HG03442 (cell line): ENCODE data around the gene STMN3.
"Not testable (repeated sequence)": the region's sequence is repeated elsewhere in the genome, so short reads cannot be mapped to it uniquely, and the experiment has no call there.

Experiments
- ATAC-seq: cut with Tn5 transposase; IDR thresholded peaks from one replicate; pipeline ENCODE4 v1.9.1; 2021; ENCODE audit warnings: mild to moderate bottlenecking, moderate library complexity; ENCODE audit not compliant: unreplicated experiment

The STMN3 gene

DNA sequence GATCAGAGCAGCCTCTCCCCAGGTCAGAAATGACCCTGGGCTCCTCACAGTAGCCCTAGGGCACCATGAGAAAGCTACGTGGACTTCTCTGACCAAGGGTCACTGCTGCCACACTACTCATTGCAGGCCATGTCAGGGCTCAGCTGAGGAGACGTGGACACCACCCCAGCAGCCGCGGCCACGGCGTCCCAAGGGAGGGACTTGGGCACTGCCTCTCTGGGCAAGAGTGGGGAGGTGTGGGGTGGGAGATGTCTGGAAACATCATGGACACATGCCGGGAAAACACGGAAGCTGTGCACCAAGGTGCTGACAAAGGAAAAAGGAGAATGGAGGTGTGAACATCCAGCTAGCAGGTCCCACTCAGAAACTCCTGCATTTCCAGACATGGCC, 35.4 kb downstream of the STMN3 start:
- no peak for ATAC-seq

- ATAC-seq = no peak
Measured at GRCh38 chr20:63617092-63617875, 35.9 kb downstream of the STMN3 start.

DNA sequence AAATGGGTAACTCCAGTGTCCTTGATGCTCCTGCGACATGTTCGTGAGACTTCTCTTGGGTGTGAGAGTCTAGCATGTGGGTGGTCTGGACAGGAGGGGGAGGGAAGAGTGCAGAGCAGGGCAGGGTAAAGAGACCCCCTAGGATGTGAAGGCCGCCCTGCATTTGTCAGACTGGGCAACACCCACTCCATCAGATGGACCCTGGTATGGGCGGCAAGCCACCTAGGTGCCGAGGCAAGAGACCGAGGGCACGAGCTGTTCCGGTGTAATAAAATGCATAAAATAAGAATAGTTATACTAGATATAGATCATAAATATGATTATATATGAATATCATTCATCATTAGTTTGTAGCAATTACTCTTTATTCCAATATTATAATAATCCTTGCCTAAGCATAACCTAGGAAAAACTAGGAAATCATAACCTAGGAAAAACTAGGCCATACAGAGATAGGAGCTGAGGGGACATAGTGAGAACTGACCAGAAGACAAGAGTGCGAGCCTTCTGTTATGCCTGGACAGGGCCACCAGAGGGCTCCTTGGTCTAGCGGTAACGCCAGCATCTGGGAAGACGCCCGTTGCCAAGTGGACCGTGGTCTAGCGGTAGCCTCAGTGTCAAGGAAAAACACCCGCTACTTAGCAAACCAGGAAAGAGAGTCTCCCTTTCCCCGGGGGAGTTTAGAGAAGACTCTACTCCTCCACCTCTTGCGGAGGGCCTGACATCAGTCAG, 39.2 kb downstream of the STMN3 start:
- ATAC-seq = not testable (repeated sequence)

DNA sequence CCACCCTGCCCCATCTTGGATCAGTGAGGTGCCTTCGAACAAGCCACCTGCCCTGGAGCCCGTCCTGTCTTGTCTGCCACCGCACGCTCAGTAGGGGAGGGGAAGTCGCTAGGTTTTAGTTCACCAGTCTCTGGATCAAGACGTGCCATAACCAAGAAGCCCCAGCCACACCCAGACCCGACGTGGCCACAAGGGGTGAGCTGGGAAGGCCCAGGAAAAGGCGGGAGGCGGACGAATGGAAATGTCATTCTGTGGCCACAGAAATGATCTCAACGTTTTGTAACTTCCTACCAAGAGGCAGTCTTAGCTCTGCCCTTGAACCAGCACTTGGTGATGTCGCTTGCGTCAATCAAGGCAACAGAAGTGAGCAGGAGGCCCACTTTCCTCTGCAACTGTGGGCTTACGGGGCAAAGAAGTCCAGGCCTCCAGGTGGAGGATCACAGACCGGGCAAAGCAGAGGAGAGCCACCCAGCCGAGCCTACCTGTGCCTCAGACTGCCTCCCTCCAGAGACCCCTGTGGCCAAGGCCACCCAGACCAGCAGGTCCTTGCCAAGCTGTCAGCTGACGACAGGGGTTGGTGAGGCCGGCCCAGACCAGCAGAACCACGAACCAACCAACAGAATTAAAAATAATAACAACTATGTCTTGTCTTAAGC, 40.8 kb downstream of the STMN3 start:
- ATAC-seq = no peak

DNA sequence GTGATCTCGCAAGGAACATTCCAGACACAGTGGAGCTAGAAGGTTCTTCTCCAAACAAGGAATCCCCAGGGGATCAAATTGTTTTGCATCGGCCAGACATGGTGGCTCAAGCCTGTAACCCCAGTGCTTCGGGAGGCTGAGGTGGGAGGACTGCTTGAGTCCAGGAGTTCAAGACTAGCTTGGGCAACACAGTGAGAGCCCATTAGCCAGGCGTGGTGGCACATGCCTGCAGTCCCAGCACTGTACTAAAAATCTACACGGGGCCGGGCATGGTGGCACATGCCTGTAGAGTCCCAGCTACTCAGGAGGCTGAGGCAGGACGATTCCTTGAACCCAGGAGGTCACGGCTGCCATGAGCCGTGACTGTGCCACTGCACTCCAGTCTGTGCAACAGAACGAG, 41.6 kb downstream of the STMN3 start:
- ATAC-seq = no peak

DNA sequence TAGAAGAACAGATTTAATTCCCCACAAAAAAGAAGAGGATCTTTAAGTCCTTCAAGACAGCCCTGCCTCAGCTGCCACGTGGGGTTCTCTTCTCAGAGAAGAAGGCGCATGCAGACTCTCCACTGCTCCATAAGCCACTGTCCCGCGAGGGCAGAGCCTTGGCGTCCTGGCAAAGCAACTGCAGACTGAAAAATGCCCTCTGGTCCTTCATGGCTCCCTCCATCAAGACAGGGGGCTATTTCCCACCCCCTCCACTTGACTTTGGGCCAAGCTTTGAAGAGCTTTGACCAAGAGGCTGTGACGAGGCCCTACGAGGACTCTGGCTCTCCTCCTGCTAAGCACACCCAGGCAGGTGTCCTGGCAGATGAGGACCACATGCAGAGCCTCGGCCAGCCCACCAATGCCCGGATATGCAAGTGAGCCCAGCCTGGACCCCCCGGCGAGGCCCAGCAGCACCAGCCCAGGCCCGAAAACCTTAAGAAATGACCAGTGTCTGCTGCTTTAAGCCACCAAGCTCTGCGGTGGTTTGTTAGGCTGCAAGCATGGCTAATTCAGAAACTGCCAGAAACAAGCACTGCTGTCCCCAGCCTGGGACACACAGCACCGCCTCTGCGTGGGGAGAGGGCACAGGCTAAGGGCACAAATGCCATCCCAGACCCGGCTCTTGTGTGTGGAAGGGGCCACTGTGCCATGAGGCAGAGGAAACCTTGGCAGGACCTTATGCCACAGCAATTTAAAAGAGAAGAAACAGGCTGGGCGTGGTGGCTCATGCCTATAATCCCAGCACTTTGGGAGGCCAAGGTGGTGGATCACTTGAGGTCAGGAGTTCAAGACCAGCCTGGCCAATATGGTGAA, 42.4 kb downstream of the STMN3 start:
- no peak for ATAC-seq

DNA sequence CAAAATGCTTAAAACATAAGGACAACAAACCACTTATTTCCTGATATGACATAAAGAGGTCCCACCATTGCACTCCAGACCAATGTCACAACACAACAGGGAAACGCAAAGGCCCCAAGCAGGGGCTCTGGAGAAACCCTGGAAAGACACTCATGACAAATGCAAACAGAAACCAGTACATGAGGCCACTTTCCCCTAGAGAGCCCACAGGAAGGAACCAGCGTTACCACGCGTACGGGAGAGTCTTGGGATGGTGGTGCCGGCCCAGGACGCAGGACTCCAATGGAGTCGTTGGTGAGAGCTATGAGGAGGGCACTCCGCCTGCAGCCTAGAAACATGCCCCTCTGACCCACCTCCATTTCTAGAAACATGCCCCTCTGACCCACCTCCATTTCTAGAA, 46.5 kb downstream of the STMN3 start:
- no peak for ATAC-seq

- no peak for ATAC-seq
Measured at GRCh38 chr20:63602321-63602720, 50.9 kb downstream of the STMN3 start.

DNA sequence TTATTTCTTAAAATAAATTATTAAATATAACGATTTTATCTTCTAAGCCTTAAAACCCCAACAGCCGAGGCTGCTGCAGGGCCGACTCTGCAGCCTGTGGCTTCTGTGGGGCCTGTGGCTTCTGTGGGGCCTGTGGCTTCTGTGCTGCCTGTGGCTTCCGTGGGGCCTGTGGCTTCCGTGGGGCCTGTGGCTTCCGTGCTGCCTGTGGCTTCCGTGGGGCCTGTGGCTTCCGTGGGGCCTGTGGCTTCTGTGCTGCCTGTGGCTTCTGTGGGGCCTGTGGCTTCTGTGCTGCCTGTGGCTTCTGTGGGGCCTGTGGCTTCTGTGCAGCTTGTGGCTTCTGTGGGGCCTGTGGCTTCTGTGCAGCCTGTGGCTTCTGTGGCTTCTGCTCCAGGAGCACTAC, 51.5 kb downstream of the STMN3 start:
- not testable (repeated sequence) for ATAC-seq

GRCh38 chr20:63599396-63600050, 53.7 kb downstream of the STMN3 start:
- no peak for ATAC-seq

DNA sequence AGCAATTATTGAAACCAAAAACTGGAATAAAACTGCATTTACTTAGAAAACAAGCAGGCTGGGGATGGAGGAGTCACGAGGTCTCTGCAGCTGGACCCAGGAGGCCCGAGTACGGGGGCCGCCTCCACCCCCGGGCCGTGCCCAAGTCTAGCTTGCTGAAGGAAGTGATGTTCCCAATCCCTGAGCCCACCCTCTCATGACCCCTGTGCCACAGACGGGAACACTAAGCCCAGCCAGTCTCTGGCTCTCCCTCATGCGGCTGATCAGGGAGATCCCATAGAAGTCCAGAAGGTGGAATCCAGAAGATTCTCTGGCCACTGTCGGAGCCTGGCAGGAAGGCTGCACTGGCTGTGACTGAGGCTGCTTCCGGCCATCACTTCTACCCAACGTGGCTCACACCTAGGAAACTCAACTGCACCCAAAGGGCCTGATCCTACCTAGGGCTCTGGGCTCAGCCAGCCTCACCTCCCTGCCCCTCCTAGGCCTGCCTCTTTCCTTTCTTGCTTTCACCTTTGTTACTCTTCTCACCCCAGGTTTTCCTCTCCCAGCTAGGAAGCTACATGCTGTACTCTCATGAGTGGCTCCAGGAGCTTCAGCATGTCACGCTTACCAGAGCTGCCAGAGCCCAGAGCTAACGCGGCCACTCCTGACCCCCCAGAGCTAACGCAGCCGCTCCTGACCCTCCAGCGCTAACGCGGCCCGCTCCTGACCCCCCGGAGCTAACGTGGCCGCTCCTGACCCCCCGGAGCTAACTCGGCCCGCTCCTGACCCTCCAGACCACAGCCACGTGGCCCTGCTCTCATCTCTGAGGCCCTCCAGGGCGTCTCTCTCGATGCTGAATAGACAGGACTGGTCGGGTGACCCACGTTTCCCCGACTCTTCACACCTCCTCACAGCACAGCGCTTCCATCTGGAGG, 54.5 kb downstream of the STMN3 start:
- no peak for ATAC-seq

DNA sequence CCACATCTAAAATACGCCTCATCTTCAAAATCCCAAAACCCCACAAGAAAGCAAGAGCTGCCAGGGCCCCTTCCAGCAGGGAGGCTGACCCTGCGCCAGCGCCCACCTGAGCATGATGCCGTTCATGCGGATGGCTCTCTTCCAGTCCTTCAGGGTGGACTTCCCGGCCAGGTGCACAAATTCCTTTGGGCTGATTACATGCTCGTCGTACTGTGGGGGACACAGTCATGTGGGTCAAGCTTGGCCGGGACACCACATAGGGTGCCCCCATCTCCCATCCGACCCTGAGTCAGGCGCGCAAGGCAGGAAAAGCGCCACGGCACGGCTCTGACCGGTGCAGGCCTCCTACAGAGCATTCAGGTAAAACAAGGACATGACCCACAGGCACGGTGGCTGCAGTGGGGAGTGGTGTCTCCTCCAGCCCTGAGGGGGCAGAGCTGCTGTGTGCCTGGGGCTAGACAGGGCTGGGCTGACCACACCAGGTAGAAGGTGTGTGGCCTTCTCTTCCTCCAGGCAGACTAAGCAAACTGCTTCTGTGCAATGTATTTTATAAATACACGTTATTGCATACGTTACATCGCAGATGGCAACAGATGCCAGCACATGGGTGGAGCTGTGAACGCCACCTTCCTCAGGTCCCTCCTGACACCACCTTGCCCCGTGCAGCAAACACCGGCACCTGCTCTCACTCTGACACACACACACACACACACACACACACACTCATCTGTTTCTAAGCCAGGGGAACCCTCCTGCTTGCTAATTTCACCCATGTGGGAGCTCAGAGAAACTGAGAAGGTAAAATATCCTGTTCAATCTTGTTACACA, 55.4 kb downstream of the STMN3 start:
- ATAC-seq = no peak

- ATAC-seq = no peak
Measured at GRCh38 chr20:63596423-63596822, 56.8 kb downstream of the STMN3 start.

DNA sequence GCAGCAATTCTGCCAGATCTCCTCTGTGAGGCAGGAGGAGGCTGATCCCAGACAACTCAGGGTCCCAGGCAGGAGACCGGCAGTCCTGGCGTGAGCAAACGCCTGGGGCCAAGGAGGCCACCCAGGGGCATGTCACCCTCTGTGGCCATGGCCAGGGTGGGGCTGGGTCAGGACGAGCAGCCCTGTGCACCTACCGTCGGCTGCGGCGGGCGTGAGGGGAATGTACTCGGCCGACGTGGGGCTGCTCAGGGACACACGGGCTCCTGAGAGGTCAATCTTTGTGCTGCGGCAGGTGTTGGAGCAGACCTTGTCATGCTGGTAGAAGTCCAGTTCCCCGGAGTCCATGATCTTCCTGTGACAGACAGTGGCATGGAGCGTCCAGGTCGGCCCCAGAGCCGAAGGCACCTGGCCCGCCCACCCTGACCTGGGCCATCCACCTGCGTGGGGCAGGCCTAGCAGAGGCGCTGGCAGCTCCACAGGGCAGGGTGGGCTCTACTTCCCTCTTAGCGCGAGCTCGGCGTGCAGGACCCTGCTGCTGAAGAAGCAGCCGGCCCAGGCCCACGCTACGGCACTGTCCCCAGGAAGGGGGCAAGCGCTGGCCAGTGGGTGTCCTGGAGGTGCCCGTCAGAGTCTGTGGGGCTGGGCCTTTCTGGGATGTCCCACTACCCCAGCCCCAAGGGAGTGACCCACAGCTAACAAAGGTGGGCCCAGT, 57.7 kb downstream of the STMN3 start:
- ATAC-seq = no peak

DNA sequence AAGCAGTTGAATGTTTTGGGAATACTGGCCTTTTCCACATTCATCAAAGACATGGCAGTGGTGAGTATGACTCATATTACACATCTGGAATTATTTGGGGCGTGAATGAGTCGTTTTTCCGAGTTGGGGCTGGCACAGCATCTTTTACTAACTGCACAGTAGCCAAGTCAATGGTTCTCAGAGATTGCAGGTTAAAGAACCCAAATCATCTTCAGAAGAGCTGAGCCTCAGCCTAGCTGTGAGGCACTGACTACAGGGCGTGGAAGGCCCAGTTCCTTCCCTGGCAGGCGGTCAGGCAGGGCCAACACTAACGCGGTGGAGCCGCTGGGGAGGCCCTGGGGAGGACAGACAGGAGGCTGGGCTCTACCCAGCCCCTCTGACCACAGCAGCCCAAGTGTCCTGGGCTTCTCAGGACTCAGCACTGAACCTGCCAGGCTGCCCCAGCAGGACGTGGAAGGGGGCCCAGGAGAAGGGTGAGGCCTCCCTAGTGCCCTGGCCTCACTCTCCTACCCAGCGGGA, 59.1 kb downstream of the STMN3 start:
- no peak for ATAC-seq

- no peak for ATAC-seq
Measured at GRCh38 chr20:63592661-63593060, 60.6 kb downstream of the STMN3 start.

DNA sequence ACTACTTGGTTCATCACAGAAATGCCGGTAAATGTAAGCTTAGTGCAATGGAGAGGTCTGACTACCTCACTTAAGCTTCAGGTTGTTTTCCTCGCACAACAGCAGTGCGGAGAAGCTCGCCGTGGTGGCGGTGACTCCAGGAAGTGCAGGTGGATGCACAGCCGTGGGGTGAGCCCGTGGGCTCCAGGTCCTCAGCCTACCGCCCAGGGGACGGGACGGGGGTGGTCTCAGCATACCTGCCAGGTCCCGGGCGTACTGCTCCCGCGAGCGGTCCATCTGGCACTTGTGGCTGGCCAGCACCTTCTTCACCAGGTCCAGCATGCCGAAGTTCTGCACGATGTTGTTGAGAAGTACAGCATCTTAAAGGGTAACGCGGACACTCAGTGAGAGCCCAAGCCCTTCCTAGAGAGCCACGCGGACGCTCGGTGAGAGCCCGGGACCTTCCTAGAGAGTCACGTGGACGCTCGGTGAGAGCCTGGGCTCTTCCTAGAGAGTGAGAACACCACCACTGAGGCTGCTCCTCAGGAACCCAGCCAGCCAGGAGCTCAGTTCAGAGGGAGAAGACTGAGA, 61.4 kb downstream of the STMN3 start:
- no peak for ATAC-seq
